NCI-H1436 (cell line): ENCODE results near the gene CYP2B6.
"Not testable (repeated sequence)": the region's sequence is repeated elsewhere in the genome, so short reads cannot be mapped to it uniquely, and the experiment has no call there.

Experiments
- DNase-seq: peaks from one replicate; lab custom pipeline; 2025; lab: John Stamatoyannopoulos, UW

Gene CYP2B6

GRCh38 chr19:41031916-41032315 lies 40.8 kb downstream of the CYP2B6 start:
- no peak for DNase-seq

GRCh38 chr19:41033324-41033723 lies 42.2 kb downstream of the CYP2B6 start:
- not testable (repeated sequence) for DNase-seq

GRCh38 chr19:41039806-41040205 lies 48.7 kb downstream of the CYP2B6 start:
- no peak for DNase-seq

GRCh38 chr19:41045095-41045494 lies 54.0 kb downstream of the CYP2B6 start:
- not testable (repeated sequence) for DNase-seq

- no peak for DNase-seq
These were observed 59.3 kb downstream of the CYP2B6 start for GRCh38 chr19:41050426-41050825.

GRCh38 chr19:41052162-41052561 lies 61.1 kb downstream of the CYP2B6 start:
- not testable (repeated sequence) for DNase-seq

- DNase-seq, result not testable (repeated sequence)
These were observed 62.2 kb downstream of the CYP2B6 start for GRCh38 chr19:41053331-41053730.

- no peak for DNase-seq
These were observed 74.0 kb downstream of the CYP2B6 start for GRCh38 chr19:41064974-41065569.
